Stimulated activated CD8-positive, alpha-beta memory T cell treated with anti-CD3 and anti-CD28 coated beads, Interleukin-4, amount 100 ng/mL, for 4 hours (primary cell): Measurements from ENCODE around the gene RGSL1.
"Not testable (repeated sequence)": the region's sequence is repeated elsewhere in the genome, so short reads cannot be mapped to it uniquely, and the experiment has no call there.

ENCODE experiments used
- DNase-seq, 2 donors: peaks; one replicate each; pipeline ENCODE4 v3.0.0-alpha.2; 2020; ENCODE audit warnings: low read depth in 2 of 2, low spot score in 1 of 2

The RGSL1 gene

DNA sequence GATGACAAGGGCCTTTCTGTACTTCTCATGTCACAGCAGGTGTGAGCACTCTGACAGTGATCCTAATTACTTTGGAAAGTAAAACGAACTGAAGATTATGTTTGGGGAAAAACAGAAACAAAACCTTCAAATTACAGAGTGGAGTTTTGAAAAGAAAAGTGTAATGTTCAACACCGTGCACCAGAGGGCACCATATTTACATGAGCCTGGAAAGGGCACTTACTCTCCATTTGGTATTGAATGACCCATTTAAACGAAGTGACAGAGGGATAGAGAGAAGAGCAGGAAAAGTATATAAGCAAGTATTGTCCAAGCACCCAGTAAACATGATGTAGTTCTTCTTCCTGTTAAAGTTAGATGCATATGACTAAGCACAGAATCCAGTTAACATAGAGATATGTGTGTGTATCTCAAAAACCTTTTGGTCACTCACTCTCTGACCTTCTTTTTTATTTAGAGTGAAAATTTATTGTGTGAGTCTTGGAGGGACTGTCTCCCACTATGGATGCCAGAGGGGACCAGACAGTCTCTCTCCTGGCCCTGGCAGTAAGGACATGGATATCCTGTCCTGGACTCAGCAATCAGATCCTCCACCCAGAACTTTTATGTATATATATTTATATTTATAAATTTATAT, 3.8 kb upstream of the RGSL1 start:
- DNase-seq = no peak

DNA sequence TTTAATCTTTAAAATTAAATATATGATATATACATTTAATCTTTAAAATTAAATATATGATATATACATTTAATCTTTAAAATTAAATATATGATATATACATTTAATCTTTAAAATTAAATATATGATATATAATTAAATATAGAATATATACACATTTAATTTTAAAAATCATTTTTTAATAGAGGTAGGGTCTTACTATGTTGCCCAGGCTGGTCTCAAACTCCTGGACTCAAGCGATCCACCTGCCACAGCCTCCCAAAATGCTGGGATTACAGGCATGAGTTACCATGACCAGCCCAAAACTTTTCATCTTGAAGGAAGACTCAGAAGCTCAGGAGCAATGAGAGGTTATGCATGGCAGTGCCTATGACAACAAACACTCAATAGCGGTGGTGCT, 2.8 kb upstream of the RGSL1 start:
- not testable (repeated sequence) for DNase-seq

DNA sequence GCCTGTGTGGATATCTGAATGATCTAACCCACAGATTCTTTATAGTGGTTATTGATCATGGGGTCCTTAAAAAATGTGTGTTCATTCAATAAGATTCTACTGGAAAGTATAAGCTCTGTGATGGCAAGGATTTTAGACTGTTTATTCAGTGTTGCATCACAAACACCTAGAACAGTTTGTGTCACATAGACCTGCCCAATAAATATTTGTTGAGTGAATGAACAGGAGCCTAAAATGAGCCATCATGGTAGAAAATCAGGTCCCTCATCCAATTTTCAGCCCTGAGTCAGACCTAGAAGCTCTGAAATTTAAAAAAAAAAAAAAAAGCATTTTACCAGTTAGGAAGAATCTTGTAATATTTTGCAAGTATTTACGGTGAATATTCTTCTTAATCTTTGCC, 2.3 kb upstream of the RGSL1 start:
- DNase-seq = no peak

DNA sequence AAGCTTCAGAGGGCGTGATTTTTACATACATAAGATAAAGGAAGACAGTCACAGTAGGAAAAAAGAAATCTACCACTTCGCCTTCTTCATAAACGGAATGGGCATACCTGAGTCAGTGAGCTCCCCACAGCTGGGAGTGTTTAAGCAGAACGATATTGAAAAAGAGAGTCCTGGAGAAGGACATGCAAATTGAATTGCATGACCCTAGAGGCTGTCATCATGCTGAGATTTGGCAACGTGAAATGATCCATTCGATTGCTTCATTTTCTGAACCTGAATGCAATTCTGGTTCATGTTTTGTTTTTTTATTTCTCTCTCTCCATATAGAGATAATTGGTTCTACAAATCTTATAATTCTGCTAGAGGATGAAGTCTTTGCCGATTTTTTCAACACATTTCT, 3.7 kb downstream of the RGSL1 start:
- no peak for DNase-seq

DNA sequence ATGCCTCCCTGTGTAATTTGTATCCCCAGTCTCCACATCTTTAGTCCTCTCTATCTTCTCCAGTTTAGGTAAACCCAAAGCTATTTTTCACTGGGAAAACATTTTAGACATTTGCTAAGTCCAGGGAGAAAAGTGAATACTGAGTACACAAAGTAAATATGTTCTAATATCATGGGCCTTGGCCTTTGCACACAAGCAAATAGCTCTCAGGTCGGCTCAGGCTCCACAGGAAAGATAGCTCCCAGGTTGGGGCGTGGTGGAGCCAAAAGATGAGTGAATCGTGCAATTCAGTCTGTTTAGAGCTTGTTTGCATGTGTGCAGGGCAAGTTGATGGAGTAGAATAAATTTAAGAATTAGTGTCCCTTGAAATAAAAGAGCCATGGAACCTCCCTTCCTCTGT, 7.9 kb downstream of the RGSL1 start:
- DNase-seq = no peak

DNA sequence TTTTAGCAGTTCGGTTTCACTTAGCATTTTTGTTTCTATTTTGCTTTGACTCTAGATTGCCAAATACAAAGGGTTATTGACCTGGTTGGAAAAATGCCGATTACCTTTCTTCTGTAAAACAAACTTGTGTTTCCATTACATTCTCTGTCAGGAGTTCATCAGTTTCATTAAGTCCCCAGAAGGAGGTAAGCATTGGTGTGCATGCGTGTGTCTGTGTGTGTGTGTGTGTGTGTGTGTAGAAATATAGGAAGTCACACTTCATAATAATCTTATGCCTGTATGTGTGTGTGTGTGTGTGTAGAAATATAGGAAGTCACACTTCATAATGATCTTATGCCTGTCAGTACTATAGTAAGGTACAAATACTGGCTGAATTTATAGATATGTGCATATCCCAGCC, 10.0 kb downstream of the RGSL1 start:
- DNase-seq = no peak

DNA sequence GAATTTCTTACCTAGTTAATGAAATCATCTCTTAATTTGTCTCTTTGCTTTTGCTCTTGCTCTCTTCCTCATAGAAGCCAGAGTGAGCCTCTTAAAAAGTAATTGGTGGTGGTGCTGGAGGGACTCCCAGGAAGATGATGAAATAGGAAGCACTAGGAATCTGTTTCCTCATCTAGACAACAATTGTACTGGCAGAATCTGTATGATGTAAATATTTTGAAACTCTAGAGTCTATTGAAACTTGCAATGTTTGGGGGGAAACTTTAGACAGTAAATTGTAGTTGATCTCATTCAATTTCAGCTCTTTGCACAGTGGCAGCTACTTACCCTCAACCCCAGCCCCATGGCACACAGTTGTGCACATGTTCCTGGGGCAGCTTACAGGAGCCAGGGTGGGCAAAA, 10.6 kb downstream of the RGSL1 start:
- DNase-seq = no peak

DNA sequence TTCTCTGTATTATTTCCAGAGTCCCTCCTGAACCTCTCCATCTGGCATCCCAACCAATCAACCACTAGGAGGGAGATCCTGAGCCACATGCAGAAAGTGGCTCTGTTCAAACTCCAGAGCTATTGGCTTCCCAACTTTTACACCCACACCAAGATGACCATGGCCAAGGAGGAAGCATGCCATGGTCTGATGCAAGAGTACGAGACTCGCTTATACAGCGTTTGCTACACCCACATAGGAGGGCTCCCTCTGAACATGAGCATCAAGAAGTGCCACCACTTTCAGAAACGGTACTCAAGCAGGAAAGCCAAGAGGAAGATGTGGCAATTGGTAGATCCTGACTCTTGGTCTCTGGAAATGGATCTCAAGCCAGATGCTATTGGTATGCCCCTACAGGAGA, 23.6 kb downstream of the RGSL1 start:
- DNase-seq = no peak

DNA sequence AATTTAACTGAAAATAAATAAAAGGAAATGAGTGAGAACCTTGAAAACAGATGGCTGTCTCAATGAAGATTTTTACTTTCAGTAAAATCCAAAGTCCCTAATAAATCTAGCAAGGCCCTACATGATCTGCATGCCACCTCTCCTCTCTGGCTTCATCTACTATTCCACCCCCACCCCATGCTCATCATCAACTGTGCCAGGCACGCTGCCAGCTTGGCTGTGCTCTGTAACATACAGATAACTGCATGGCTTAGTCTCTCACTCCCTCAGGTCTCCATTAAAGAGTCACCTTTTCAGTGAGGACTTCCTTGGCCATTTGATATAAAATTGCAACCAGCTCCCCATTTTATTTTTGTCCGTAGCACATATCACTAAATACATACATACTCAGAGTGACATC, 26.7 kb downstream of the RGSL1 start:
- no peak for DNase-seq

DNA sequence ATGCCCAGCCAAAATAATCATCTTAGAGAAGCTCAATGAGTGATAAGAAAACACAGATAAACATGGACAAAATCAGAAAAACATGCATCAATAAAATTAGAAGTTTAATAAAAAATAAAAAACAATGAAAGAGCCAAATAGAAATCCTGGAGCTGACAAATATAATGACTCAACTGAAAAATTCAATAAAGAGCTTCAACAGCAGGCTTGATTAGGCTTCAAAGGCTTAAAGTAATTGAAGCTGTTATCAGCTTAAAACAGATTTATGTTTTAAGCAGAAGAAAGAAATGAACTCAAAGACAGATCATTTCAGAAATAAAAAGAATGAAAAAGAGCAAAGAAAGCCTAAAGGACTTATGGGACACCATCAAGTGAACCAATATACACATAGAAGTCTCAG, 28.3 kb downstream of the RGSL1 start:
- no peak for DNase-seq

DNA sequence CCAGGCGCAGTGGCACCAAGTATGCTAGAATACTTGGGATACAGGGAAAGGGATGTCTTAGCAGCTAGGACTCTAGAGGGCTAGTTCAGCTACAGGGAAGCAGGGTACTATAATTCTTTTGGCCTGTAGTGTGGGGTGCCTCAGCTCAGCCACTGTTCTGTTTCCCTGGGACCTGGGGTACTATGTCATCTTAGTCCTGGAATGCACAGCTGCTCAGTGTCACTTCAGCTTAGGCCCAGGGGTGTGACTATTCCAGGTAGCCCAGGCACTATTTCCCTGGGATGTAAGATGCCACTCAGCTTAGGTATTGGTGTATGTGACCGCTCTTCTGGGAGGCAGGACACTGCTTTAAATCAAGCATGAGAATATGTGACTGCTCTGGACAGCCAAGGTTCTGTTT, 34.1 kb downstream of the RGSL1 start:
- no peak for DNase-seq

DNA sequence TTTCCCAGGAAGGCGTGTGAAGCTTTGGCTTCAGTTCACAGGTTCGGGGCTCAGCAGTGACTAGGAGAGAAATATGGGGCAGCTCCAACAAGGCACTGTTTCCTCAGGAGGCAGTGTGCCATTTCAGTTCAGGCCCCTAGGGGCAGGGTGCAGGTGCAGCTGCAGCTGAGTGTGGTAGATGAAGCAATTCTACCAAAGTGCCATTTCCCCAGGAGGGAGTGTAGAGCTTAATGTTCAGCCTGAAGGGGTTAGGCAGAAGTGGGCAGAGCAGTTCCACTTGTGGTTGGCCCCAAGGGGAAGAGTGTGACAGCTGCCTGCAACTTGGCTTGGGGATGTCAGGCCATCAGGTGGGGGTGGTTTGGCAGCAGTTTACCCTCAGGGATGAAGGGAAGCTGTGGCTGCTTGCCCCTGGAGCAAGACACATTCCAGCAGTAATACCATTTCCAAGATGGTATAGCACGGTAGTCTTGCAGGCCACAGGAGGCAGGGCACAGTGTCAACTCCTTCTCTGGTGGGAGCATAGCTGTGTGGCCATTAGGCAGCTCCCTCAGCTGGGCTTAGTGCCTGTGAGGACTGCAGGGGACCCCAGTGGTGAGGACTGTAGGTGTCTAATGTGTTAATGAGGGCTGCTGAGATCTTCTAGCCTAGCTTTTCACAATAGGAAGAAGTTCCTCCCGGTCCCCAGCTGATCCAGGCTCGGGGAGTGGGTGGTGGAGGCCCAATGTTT, 34.7 kb downstream of the RGSL1 start:
- DNase-seq = no peak

DNA sequence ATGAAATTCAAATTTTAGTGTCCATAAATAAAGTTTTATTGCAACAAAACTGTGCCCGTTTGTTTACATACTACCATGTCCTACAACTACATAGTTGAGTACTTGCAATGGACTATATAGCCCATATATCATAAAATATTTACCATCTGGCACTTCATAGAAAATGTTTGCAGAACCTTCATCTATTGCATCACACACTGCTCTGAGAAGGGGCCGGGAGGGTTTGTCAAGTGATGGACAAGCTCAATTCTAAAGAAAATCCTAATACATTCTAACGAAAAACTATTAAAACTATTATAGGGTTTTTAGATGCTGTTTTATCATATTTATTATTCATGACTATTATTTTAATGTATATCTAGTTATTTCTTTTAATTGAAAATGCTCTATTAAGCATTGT, 35.9 kb downstream of the RGSL1 start:
- no peak for DNase-seq

DNA sequence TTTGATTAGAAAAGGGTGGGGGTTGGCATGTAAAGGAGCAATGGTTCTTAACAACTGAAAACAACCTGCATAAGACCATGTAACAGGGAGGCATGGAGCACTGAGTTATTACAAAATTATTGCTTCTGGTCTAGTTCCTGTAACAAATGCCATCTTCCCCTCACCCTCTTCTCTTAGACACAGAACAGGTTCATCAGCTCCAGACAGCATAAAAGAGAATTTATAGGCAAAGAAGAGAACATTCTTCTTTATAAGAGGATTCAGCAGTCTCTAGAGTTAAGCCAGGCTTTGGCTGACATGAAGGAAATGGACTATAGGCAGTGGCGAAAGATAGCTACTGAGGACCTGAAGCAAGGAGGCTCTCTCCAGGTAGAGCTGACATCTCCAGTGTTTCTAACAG, 38.9 kb downstream of the RGSL1 start:
- DNase-seq = no peak

DNA sequence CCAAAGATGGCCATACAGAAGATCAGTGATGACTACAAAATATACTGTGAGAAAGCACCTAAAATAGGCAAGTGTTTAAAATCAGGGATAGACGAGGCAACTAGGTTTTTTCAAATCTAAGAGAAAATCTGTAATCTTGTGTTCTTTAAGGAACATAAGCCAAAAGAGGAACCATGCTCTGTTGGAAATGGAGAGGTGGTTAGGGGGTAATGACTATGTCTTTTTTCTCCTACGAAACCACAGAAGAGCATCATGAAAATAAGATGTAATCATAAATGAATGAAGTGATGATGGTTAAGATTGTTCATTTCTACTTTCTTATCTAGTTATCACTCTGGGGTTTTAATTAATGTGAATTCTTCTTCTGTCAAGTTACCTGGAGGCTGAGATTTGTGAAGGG, 43.1 kb downstream of the RGSL1 start:
- DNase-seq = no peak

DNA sequence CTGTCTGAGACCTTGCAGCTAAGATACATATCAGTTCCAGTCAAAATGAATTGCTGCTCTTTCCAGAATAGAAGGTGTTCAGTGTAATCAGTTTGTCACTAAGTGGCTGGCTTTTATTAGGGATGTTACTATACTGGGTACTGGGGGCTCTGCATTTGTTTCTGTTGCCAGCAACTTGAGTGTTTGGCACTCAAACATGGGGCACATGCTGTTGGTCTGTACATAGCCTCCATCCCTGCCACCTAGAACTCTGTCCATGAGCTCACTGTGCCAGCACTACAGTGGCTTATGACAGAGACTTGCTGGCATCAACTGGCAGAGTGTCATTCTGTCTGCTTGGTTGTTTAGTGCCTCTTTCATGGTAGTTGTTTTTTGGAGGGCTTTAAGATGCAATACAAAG, 45.1 kb downstream of the RGSL1 start:
- no peak for DNase-seq

DNA sequence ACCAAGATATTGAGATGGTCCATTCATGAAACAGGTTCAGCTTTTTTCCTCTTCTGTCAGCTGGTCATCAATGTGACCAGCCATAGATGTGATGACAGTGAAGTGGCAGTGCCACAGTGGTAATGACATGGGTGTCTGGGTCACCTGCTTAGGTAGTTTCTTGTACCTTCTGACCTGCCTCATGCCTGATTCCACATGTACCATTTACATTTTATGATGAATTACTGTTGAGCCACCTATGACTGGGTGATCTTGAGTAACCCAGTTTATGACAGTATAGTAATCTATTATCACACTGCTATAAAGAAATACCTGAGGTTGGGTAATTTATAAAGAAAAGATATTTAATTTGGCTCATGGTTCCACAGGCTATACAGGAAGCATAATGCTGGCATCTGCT, 45.7 kb downstream of the RGSL1 start:
- DNase-seq = no peak

DNA sequence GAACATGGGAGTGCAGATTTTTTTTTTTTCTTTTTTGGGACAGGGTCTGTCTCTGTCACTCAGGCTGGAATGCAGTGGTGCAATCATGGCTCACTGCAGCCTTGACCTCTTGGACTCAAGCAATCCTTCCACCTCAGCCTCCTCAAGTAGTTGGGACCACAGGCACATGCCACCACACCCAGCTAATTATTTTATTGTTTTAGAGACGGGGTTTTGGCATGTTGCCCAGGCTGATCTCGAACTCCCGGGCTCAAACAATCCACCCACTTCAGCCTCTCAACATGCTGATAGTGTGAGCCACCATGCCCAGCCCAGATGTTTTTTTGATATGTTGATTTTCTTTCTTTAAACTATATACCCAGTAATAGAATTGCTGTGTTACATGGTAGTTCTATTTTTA, 57.7 kb downstream of the RGSL1 start:
- no peak for DNase-seq

DNA sequence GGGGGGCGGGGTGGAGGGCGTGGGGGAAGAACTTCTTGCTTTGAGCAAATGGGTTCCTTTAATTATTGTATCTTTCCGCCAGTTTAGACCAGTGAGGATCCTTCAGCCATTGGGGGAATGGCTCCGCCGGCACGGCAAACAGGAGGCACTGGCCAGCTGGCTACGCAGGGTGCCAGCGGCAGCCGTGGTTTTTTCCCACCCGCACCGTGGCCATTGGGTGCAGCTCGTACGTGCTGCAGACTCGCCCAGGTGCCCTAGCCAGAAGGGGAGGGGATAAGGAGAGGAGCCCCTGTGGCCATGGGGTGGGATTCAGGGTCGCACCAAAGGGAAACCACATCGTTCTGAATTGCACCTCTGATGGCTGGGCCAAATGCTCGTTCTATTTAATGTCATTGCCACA, 65.6 kb downstream of the RGSL1 start:
- DNase-seq = no peak

DNA sequence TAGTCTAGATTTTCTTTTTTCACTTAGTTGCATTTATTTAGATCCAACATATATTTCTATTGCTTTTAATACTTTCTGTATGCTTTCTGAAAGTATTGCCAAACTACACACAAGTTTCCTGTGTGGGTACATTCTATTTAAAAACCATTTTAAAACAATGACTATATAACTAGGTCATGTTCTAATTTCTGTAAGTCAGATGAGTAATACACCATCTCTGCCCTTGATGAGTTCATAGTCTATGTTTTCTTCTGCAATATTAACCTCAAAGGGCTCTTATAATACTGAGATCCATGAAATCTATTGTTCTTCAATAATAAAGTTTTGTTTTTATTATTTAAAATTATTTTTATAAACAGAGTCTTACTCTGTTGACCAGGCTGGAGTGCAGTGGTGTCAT, 70.8 kb downstream of the RGSL1 start:
- no peak for DNase-seq

DNA sequence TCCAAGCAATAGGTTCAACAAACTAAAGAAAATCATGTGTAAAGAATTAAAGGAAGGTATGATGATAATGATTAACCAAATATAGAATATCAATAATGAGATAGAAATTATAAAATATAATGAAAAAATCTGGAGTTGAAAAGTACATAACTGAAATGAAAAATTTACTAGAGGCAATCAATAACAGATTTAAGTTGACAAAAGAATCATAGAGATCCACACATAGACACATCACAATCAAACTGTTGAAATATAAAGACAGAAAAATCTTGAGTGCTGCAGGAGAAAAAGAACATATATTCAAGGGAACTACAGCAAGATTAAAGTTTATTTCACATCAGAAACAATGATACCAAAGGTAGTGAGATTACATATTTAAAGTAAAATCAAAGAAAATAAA, 75.4 kb downstream of the RGSL1 start:
- DNase-seq = no peak

DNA sequence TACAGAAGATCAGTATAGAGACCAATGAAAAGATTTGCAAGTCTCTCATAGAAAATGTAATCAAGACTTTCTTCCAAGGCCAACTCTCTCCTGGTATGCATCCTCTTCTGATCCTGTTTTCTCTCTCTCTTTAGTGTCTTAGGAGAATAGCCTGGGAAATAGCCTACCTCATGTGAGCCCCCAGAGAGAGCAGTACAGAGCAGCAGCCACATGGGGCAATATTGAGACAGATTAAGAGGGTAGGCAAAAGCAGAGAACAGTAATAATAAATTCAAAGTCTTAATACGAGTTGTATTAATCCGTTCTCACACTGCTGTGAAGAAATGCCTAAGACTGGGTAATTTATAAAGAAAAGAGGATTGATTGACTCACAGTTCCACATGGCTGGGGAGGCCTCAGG, 77.7 kb downstream of the RGSL1 start:
- no peak for DNase-seq

DNA sequence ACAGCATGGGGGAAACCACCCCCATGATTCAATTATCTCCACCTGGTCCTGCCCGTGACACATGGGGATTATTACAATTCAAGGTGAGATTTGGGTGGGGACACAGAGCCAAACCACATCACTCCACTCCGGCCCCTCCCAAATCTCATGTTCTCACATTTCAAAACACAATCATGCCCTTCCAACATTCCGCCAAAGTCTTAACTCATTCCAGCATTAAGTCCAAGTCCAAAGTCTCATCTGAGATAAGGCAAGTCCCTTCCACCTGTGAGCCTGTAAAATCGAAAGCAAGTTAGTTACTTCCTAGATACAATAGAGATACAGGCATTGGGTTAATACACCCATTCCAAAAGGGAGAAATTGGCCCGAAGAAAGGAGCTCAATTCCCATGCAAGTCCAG, 78.3 kb downstream of the RGSL1 start:
- not testable (repeated sequence) for DNase-seq
